ENCODE results near the gene RIMS1. TPM values are rescaled to one million over a fixed set of nuclear protein-coding genes. Genes with fewer than 3 reads are reported as not detected.

The RIMS1 gene
- total and polyA plus RNA-seq, 2 of the 13 experiments (the other 11 are each of a cell fraction or from before 2014, with no cell fraction given): not detected

- TF ChIP-seq ZNF574 (CRISPR knock-in tag; IDR thresholded peaks at IDR 0.05) (peak; percentile 23; the same call in 1 of the 2 replicates), ISL2 (CRISPR knock-in tag; IDR thresholded peaks at IDR 0.05) (0 out of 2 replicates have a peak, but pooled peaks have one; percentile 38), ZNF251 (CRISPR knock-in tag; IDR thresholded peaks at IDR 0.05) (no peak), GATA4 (IDR thresholded peaks at IDR 0.05; ENCODE audit: borderline replicate concordance, low read depth) (no peak), ZBTB33 (CRISPR knock-in tag; IDR thresholded peaks at IDR 0.05) (0 out of 2 replicates have a peak, but pooled peaks have one; percentile 37)
- TF ChIP-seq, protein P1, sequence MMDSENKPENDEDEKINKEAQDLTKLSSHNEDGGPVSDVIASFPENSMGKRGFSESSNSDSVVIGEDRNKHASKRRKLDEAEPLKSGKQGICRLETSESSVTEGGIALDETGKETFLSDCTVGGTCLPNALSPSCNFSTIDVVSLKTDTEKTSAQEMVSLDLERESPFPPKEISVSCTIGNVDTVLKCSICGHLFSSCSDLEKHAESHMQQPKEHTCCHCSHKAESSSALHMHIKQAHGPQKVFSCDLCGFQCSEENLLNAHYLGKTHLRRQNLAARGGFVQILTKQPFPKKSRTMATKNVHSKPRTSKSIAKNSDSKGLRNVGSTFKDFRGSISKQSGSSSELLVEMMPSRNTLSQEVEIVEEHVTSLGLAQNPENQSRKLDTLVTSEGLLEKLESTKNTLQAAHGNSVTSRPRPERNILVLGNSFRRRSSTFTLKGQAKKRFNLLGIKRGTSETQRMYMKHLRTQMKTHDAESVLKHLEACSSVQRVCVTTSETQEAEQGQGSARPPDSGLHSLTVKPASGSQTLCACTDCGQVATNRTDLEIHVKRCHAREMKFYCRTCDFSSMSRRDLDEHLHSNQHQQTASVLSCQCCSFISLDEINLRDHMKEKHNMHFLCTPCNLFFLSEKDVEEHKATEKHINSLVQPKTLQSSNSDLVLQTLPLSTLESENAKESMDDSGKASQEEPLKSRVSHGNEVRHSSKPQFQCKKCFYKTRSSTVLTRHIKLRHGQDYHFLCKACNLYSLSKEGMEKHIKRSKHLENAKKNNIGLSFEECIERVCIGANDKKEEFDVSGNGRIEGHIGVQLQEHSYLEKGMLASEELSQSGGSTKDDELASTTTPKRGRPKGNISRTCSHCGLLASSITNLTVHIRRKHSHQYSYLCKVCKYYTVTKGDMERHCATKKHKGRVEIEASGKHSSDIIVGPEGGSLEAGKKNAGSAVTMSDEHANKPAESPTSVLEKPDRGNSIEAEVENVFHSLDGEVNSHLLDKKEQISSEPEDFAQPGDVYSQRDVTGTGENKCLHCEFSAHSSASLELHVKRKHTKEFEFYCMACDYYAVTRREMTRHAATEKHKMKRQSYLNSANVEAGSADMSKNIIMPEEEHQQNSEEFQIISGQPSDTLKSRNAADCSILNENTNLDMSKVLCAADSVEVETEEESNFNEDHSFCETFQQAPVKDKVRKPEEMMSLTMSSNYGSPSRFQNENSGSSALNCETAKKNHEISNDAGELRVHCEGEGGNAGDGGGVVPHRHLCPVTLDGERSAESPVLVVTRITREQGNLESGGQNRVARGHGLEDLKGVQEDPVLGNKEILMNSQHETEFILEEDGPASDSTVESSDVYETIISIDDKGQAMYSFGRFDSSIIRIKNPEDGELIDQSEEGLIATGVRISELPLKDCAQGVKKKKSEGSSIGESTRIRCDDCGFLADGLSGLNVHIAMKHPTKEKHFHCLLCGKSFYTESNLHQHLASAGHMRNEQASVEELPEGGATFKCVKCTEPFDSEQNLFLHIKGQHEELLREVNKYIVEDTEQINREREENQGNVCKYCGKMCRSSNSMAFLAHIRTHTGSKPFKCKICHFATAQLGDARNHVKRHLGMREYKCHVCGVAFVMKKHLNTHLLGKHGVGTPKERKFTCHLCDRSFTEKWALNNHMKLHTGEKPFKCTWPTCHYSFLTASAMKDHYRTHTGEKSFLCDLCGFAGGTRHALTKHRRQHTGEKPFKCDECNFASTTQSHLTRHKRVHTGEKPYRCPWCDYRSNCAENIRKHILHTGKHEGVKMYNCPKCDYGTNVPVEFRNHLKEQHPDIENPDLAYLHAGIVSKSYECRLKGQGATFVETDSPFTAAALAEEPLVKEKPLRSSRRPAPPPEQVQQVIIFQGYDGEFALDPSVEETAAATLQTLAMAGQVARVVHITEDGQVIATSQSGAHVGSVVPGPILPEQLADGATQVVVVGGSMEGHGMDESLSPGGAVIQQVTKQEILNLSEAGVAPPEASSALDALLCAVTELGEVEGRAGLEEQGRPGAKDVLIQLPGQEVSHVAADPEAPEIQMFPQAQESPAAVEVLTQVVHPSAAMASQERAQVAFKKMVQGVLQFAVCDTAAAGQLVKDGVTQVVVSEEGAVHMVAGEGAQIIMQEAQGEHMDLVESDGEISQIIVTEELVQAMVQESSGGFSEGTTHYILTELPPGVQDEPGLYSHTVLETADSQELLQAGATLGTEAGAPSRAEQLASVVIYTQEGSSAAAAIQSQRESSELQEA (CRISPR knock-in tag; IDR thresholded peaks at IDR 0.05; ENCODE audit: not compliant biosample characterization): no peak
- TF ChIP-seq, protein P2, sequence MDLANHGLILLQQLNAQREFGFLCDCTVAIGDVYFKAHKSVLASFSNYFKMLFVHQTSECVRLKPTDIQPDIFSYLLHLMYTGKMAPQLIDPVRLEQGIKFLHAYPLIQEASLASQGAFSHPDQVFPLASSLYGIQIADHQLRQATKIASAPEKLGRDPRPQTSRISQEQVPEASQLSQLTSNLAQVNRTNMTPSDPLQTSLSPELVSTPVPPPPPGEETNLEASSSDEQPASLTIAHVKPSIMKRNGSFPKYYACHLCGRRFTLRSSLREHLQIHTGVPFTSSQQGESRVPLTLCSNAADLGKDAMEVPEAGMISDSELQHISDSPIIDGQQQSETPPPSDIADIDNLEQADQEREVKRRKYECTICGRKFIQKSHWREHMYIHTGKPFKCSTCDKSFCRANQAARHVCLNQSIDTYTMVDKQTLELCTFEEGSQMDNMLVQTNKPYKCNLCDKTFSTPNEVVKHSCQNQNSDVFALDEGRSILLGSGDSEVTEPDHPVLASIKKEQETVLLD (CRISPR knock-in tag; IDR thresholded peaks at IDR 0.05; ENCODE audit: low read depth): no peak
Measured at GRCh38 chr6:72411872-72412708, 525.7 kb downstream of the RIMS1 start (continued).

All from HepG2 (cell line).